ENCODE results near the gene SLC4A7.

DNA sequence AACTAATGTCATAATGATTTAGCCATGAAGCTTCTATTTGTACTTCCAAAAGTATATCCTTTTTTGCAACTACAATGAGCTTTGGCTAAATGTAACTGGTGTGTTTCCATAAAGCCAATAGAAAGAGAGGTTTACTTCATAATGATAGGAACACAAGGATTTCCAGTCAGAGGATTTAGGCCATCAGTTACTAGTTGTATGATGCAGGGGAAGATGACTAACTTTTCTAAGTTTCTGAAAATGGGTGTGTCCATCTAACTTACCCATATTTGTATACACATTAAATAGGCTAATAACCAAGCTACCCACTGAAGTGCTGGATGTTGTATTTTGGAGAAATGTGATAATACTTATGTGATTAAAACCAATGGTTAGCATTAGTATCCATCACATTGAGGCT, 55.7 kb downstream of the SLC4A7 start:
- TF ChIP-seq POLR2A (IDR thresholded peaks at IDR 0.05; ENCODE audit: low read length) = no peak
- TF ChIP-seq GATA1 (IDR thresholded peaks at IDR 0.05; ENCODE audit: low read depth, low read length) = no peak

Data from erythroblast (primary cell).